NT2/D1 (cell line): ENCODE measurements around the gene SMC2.

Experiments
- DNase-seq: peaks from one replicate; pipeline ENCODE4 v3.0.0-alpha.2; 2011; ENCODE audit warnings: low read depth, low spot score
- H3K27me3 ChIP-seq: 2 replicates; pipeline ENCODE4 v1.6.0; 2011; ENCODE audit warnings: mild to moderate bottlenecking; ENCODE audit not compliant: insufficient read length, insufficient read depth
- H3K36me3 ChIP-seq: 2 replicates; pipeline ENCODE4 v1.6.1; 2011; ENCODE audit warnings: mild to moderate bottlenecking, low read length, mixed read lengths; ENCODE audit not compliant: insufficient read depth, insufficient read length
- H3K4me1 ChIP-seq: 2 replicates; pipeline ENCODE4 v1.5.1; 2011; ENCODE audit not compliant: insufficient read depth, insufficient read length
- H3K4me3 ChIP-seq: 2 replicates; pipeline ENCODE4 v1.5.1; 2011; ENCODE audit warnings: low read depth; ENCODE audit not compliant: insufficient read length
- H3K9ac ChIP-seq: 2 replicates; pipeline ENCODE4 v1.6.0; 2011; ENCODE audit warnings: low read depth; ENCODE audit not compliant: insufficient read length
- H3K9me3 ChIP-seq: 2 replicates; pipeline ENCODE4 v1.5.1; 2011; ENCODE audit warnings: mild to moderate bottlenecking, low read length; ENCODE audit not compliant: insufficient read depth
- SUZ12 ChIP-seq: IDR thresholded peaks from 2 replicates; pipeline ENCODE4 v1.6.1; 2011; ENCODE audit not compliant: insufficient read length, insufficient read depth; ENCODE audit errors: extremely low read depth
- YY1 ChIP-seq: IDR thresholded peaks from 2 replicates; pipeline ENCODE4 v1.6.1; 2011; ENCODE audit not compliant: insufficient read length, insufficient read depth
- ZNF274 ChIP-seq: IDR thresholded peaks from 2 replicates; pipeline ENCODE4 v1.6.1; 2011; ENCODE audit warnings: mild to moderate bottlenecking, low read depth, low read length

Gene SMC2

GRCh38 chr9:104093647-104094533 is at the start of gene SMC2:
Gene SMC2 (plus strand): TSS chr9:104094309. CDS start chr9:104095385, 1,076 bp downstream.
- Histone ChIP-seq H3K27me3 (no peaks in the 10 kb centered on the region), H3K36me3 (peaks cover 18% of the 10 kb centered on the region), H3K9ac (peak within 1 kb of the TSS; percentile 83), H3K4me3 (peak within 1 kb of the TSS; percentile 64), H3K4me1 (no peaks in the 10 kb centered on the region), H3K9me3 (no peaks in the 10 kb centered on the region)
- peak; percentile 87 for DNase-seq
- no peak for TF ChIP-seq ZNF274
- TF ChIP-seq SUZ12 = no peak
- no peak for TF ChIP-seq YY1

- Histone ChIP-seq H3K27me3 (no peaks in the 10 kb centered on the region), H3K4me1 (no peaks in the 10 kb centered on the region), H3K9ac (no peak overlapping the region), H3K9me3 (no peaks in the 10 kb centered on the region), H3K36me3 (no peaks in the 10 kb centered on the region), H3K4me3 (no peak overlapping the region)
- TF ChIP-seq YY1 (no peak), SUZ12 (no peak), ZNF274 (no peak)
- no peak for DNase-seq
These were observed 25.6 kb upstream of the SMC2 start for GRCh38 chr9:104068546-104068945.

- Histone ChIP-seq H3K9ac (no peak overlapping the region), H3K36me3 (no peaks in the 10 kb centered on the region), H3K9me3 (no peaks in the 10 kb centered on the region), H3K4me3 (no peak overlapping the region), H3K27me3 (no peaks in the 10 kb centered on the region), H3K4me1 (no peaks in the 10 kb centered on the region)
- TF ChIP-seq ZNF274 (no peak), SUZ12 (no peak), YY1 (no peak)
- DNase-seq = no peak
These were observed 24.8 kb upstream of the SMC2 start for GRCh38 chr9:104069288-104069687.

- H3K36me3 ChIP-seq = no peaks in the 10 kb centered on the region
- H3K9me3 ChIP-seq = no peaks in the 10 kb centered on the region
- H3K4me3 ChIP-seq = no peak overlapping the region
- no peak overlapping the region for H3K9ac ChIP-seq
- TF ChIP-seq SUZ12 (no peak), ZNF274 (no peak)
- DNase-seq = no peak
- no peaks in the 10 kb centered on the region for H3K27me3 ChIP-seq
- H3K4me1 ChIP-seq = no peaks in the 10 kb centered on the region
These were observed 22.5 kb upstream of the SMC2 start for GRCh38 chr9:104071589-104071988.

GRCh38 chr9:104073098-104073769 is 20.9 kb upstream of the SMC2 start:
- DNase-seq = no peak
- Histone ChIP-seq H3K9ac (no peak overlapping the region), H3K4me3 (no peak overlapping the region), H3K9me3 (no peaks in the 10 kb centered on the region), H3K4me1 (no peaks in the 10 kb centered on the region), H3K36me3 (no peaks in the 10 kb centered on the region), H3K27me3 (no peaks in the 10 kb centered on the region)
- no peak for TF ChIP-seq YY1
- no peak for TF ChIP-seq SUZ12

- H3K9ac ChIP-seq = no peak overlapping the region
- no peak overlapping the region for H3K4me3 ChIP-seq
- H3K9me3 ChIP-seq = no peaks in the 10 kb centered on the region; the same call in 1 of the 2 replicates
- no peaks in the 10 kb centered on the region for H3K4me1 ChIP-seq
- no peak for DNase-seq
- no peaks in the 10 kb centered on the region for H3K36me3 ChIP-seq
- TF ChIP-seq ZNF274 (no peak), YY1 (no peak), SUZ12 (no peak)
- H3K27me3 ChIP-seq = no peaks in the 10 kb centered on the region
These were observed 20.4 kb upstream of the SMC2 start for GRCh38 chr9:104073770-104074133.

GRCh38 chr9:104074876-104075275 is 19.2 kb upstream of the SMC2 start:
- DNase-seq = no peak
- Histone ChIP-seq H3K4me3 (no peak overlapping the region), H3K36me3 (no peaks in the 10 kb centered on the region), H3K4me1 (no peaks in the 10 kb centered on the region), H3K9ac (no peak overlapping the region), H3K9me3 (no peaks in the 10 kb centered on the region; the same call in 1 of the 2 replicates), H3K27me3 (no peaks in the 10 kb centered on the region)
- TF ChIP-seq YY1 (no peak), SUZ12 (no peak), ZNF274 (no peak)
